GM10266 (cell line): ENCODE data around the gene WDR5B.

ENCODE experiments used
- DNase-seq: peaks from one replicate; pipeline ENCODE4 v3.0.0; 2012; ENCODE audit errors: extremely low spot score
- TF ChIP-seq, protein P1 (sequence below): IDR thresholded peaks from 2 replicates; pipeline ENCODE4 v1.5.1; 2012; ENCODE audit warnings: mild to moderate bottlenecking, low read depth; ENCODE audit not compliant: control insufficient read depth, insufficient read depth; ENCODE audit errors: missing control alignments

Gene WDR5B

DNA sequence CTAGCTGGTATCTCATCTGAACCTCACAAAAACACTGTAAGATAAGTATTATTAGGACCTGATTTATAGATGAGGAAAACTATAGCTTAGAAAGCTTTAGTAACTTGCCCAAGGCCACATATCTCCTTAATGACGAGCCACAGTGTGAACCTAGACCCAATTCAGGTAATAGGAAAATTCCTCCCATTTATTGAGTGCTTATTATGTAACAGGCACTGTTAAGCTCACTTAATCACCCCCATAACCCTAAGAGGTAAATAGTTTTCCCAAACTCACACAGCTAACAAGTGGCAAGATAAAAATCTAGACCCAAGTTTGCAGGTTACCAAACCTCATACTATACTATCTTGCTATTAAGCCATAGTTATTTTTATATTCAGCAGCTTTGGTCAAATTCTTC, 7.9 kb downstream of the WDR5B start:
- TF ChIP-seq, protein P1, sequence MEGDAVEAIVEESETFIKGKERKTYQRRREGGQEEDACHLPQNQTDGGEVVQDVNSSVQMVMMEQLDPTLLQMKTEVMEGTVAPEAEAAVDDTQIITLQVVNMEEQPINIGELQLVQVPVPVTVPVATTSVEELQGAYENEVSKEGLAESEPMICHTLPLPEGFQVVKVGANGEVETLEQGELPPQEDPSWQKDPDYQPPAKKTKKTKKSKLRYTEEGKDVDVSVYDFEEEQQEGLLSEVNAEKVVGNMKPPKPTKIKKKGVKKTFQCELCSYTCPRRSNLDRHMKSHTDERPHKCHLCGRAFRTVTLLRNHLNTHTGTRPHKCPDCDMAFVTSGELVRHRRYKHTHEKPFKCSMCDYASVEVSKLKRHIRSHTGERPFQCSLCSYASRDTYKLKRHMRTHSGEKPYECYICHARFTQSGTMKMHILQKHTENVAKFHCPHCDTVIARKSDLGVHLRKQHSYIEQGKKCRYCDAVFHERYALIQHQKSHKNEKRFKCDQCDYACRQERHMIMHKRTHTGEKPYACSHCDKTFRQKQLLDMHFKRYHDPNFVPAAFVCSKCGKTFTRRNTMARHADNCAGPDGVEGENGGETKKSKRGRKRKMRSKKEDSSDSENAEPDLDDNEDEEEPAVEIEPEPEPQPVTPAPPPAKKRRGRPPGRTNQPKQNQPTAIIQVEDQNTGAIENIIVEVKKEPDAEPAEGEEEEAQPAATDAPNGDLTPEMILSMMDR: no peak
- DNase-seq: no peak

DNA sequence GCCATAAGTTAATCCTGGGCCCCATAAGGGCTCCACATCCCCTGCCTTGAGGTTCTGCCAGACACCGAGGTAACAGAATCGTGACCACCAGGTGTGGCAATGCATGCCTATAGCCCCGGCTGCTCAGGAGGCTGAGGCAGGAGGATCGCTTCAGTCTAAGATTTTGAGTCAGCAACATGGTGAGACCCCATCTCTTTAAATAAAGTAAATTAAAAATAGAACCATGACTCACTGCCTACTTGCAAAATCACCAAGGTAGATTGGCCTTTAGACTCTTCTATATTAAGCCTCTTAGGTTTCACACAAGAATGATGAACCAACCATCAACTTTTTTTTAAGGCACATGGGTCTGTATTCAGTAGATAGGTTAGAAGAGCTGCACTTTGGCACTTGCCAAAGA, 9.7 kb downstream of the WDR5B start:
- DNase-seq: no peak
- TF ChIP-seq, protein P1: no peak

DNA sequence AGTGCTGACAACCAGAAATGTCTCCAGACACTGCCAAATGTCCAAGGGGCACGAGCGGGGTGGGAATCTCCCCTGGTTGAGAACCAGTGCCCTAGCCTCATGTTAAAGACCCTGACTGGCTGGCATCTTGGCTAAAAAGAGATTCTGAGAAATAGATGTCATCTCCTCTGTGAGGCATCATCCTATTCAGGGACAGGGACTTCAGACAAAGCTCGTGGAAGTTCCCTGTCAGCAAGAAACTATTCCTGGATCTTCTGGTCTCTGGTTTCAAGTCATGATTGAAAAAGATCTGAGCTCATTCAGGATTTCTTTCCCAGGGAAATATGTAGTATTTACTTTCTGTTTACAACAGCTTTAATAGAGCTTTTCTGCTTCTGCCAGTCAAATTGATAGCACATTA, 10.8 kb downstream of the WDR5B start:
- no peak for DNase-seq
- TF ChIP-seq, protein P1: no peak

DNA sequence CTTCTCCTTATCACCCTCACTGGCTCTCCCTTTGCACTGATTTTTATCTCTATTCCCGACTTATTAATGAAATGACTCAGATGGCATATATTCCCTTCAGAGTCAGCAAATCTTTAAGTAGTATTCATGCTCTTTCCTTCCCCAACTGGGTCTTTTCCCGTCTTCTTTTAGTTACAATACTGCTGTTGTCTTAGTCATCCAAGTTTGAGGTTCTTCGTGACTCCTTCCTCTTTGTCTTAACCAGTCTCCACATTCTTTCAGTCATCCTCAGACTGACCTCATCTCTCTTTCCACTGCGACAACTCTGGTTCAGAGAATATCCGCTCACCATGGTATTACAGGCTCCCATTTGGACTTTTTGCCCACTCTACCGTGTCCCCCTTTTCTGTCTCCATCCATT, 12.4 kb downstream of the WDR5B start:
- DNase-seq: no peak
- TF ChIP-seq, protein P1: no peak

DNA sequence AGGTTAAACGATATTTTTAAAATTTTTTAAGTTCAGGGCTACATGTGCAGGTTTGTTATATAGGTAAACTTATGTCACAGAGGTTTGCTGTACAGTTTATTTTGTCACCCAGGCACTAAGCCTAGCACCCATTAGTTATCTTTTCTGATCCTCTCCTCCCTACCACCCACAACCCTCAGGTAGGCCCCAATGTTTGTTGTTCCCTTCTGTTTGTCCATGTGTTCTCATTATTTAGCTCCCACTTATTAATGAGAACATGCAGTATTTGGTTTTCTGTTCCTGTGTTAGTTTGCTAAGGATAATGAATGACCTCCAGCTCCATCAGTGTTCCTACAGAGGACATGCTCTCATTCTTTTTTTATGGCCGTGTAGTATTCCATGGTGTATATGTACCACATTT, 16.9 kb downstream of the WDR5B start:
- DNase-seq: no peak
- TF ChIP-seq, protein P1: no peak

DNA sequence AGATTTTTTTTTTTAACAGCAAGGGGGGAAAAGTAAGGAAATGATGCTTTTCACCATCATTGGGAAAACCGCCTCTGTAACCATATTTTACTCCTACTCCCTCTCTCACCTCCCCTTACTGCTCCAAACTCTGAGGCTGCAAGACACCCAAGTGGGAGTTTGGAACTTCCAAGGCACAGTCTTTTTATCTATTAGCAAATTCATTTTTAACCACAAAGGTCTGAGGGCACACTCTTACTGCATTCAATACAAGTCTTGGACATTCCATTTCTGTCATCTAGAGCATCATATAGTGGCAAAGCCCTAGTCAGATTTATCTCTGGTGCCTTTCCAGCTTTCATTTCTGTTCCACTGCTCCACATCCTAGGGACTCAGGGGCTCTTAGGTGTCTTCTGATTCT, 18.7 kb downstream of the WDR5B start:
- TF ChIP-seq, protein P1: no peak
- no peak for DNase-seq

DNA sequence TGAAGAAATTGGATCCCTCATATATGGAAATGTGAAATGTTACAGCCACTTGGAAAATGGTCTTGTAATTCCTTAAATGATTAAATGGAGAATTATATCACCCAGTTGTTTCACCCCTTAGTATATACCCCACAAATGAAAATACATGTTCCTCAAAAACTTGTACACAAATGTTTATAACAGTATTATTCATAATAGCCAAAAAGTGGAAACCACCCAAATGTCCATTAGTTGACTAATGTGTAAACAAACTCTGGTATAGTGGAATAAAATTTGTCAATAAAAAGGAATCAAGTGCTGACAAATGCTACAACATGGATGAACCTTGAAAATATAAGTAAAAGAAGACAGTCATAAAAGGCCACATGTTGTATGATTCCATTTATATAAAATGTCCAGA, 19.4 kb downstream of the WDR5B start:
- DNase-seq: no peak
- TF ChIP-seq, protein P1: no peak

DNA sequence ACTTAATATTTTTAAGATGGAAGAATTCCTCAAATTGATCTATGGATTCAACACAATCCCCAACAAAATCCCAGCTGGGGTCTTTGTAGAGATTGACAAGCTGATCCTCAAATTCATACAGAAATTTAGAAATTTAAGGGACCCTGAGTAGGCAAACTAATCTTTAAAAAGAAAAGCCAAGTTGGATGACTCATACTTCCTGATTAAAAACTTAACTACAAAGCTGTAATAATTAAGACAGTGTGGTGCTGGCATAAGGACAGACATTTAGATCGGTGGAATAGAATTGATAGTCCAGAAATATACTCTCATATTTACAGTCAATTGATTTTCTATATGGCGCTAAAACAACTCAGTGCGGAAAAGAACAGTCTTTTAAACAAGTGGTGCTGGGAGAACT, 20.3 kb downstream of the WDR5B start:
- TF ChIP-seq, protein P1: no peak
- DNase-seq: no peak
